Measurements from ENCODE around the gene SMAD1.

DNA sequence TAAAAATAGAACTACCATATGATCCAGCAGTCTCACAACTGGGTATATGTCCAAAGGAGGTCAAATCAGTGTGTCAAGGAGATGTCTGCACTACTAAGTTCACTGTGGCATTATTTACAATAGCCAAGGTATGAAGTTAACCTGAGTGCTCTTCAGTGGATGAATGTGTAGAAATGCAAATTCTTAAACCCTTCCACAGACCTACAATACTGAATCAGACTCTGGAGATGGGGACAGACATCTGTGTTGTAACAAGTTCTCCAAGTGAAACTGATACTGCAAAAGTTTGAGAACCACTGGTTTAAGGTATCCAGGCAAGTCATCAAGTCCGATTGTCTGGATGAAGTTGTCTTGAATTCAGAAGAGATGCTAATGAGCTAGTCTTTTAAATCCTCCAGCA is 38.5 kb downstream of the SMAD1 start:
- TF ChIP-seq, protein P1, sequence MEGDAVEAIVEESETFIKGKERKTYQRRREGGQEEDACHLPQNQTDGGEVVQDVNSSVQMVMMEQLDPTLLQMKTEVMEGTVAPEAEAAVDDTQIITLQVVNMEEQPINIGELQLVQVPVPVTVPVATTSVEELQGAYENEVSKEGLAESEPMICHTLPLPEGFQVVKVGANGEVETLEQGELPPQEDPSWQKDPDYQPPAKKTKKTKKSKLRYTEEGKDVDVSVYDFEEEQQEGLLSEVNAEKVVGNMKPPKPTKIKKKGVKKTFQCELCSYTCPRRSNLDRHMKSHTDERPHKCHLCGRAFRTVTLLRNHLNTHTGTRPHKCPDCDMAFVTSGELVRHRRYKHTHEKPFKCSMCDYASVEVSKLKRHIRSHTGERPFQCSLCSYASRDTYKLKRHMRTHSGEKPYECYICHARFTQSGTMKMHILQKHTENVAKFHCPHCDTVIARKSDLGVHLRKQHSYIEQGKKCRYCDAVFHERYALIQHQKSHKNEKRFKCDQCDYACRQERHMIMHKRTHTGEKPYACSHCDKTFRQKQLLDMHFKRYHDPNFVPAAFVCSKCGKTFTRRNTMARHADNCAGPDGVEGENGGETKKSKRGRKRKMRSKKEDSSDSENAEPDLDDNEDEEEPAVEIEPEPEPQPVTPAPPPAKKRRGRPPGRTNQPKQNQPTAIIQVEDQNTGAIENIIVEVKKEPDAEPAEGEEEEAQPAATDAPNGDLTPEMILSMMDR (IDR thresholded peaks at IDR 0.05; ENCODE audit: low read depth, low read length): no peak
- TF ChIP-seq EZH2phosphoT487 (IDR thresholded peaks at IDR 0.05; ENCODE audit: low read depth): no peak
